Gastrocnemius medialis (tissue), 4 donors: Measurements from ENCODE around the gene MEIOSIN.

ENCODE experiments used
- CTCF ChIP-seq, 5 experiments: fragments of 450-650 bp in 3 of 5; fragments of 200-600 bp in 2 of 5; sonication (generic) in 2 of 5; IDR thresholded peaks in 4 of 5; conservative IDR thresholded peaks in 1 of 5; 1 replicate in 4 of 5; 2 replicates in 1 of 5; pipeline ENCODE4 v1.5.1; 2016 to 2019; ENCODE audit warnings: antibody characterized with exemption in 5 of 5, mild to moderate bottlenecking in 3 of 5, moderate library complexity in 3 of 5
- POLR2A ChIP-seq, 2 donors: fragments of 450-650 bp; IDR thresholded peaks; one replicate each; pipeline ENCODE4 v1.6.1; 2017; ENCODE audit warnings: antibody characterized with exemption in 2 of 2, mild to moderate bottlenecking in 2 of 2, moderate library complexity in 2 of 2

GRCh38 chr19:45809643-45810159 lies 76.5 kb downstream of the MEIOSIN start:
- no peak for TF ChIP-seq CTCF (IDR thresholded peaks at IDR 0.05 in 4 of 5, conservative IDR thresholded peaks at IDR 0.05 in 1 of 5)
- TF ChIP-seq POLR2A (IDR thresholded peaks at IDR 0.05) = no peak
